ENCODE measurements around the gene RNASEL. TPM values are rescaled to one million over a fixed set of nuclear protein-coding genes. Genes with fewer than 3 reads are reported as not detected.

The RNASEL gene
- total and polyA plus RNA-seq, 3 experiments from 2014 or later, result 5.3 to 8.7 (median 5.6) TPM

- H3K36me3 ChIP-seq (ENCODE audit: insufficient read depth, low read length), result no peaks in the 10 kb centered on the region
- H3K9me3 ChIP-seq (ENCODE audit: low read length), result no peaks in the 10 kb centered on the region
- peaks cover 65 to 68% of the 10 kb centered on the region in 2 donors for H3K27me3 Mint-ChIP-seq
- H3K4me1 Mint-ChIP-seq, result peaks cover 16 to 19% (median 16%) of the 10 kb centered on the region in 3 donors
- H3K27me3 ChIP-seq (ENCODE audit: insufficient read depth, low read length, poor library complexity, severe bottlenecking), result peaks cover 6% of the 10 kb centered on the region
- H3K27ac ChIP-seq (ENCODE audit: low read depth, low read length), result no peak overlapping the region
- no peaks in the 10 kb centered on the region for H3K36me3 Mint-ChIP-seq
- POLR2A ChIA-PET, result no interaction called here
- no peak overlapping the region for H3K27ac Mint-ChIP-seq
- H3K4me1 ChIP-seq (ENCODE audit: insufficient read depth, low read length), result peaks cover 17% of the 10 kb centered on the region
- CTCF ChIA-PET, result interaction anchor here (2.3 to 3.7 kb wide), 2 partner anchors 10 to 171 kb away, joined by 5 to 12 read pairs; no protein-coding TSS in a partner anchor
- no peak for DNase-seq
- H3K4me3 ChIP-seq (ENCODE audit: low read length), result no peak overlapping the region
- no peaks in the 10 kb centered on the region for H3K9me3 Mint-ChIP-seq
- H3K4me3 Mint-ChIP-seq, result no peak overlapping the region
Observed at GRCh38 chr1:182610606-182611194, 21.6 kb upstream of the RNASEL start.

DNA sequence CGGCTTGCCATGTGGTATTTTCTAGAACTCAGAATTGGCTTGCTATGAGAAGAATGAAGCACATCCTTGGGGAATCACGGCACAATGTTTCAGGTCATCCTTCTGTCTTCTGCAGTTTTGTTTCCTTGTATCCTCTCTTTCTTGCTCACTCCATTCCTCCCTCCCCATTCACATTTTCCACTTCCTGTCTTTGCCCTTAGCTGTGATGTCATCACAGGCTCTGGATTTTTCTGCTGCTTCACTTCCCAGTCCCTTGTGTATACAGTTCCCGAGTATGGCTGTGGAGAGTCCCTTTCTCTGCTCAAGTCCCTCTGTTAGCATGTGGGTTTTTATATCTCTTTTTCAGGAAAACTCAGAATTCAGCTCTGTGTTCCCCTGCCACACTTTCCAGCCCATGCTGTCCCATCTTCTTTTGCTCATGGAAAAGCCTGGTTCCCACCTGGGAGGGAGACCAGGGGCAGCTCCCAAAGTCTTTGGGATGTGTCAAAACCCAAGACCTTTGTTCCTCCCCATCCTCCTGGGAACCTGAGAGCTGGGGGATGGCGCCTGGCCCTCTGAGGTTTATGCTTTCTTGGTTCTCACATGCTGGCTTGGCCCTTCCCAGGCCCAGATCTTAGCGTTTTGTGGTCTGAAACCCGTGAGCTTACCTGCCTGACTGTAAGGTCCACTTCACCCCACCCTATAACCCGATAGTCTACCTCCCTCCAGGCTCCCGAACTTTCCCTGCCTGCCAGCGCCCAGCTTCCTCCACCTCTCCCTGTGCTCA lies 20.0 kb upstream of the RNASEL start:
- H3K36me3 Mint-ChIP-seq, result no peaks in the 10 kb centered on the region
- no peak overlapping the region for H3K4me3 Mint-ChIP-seq
- H3K27ac Mint-ChIP-seq, result peak overlapping the region in 2 of 8 donors; percentile 4 to 64
- no peaks in the 10 kb centered on the region for H3K9me3 Mint-ChIP-seq
- H3K4me1 Mint-ChIP-seq, result peaks cover 8 to 12% (median 11%) of the 10 kb centered on the region in 3 donors
- ChIA-PET POLR2A (no interaction called here), CTCF (interaction anchor here (1.2 to 1.9 kb wide), 3 partner anchors 10 to 173 kb away, joined by 3 to 7 read pairs (median 4); no protein-coding TSS in a partner anchor)
- DNase-seq, result no peak
- no peak overlapping the region for H3K4me3 ChIP-seq (ENCODE audit: low read length)
- no peak overlapping the region for H3K27ac ChIP-seq (ENCODE audit: low read depth, low read length)
- peaks cover 59 to 66% of the 10 kb centered on the region in 2 donors for H3K27me3 Mint-ChIP-seq
- H3K27me3 ChIP-seq (ENCODE audit: insufficient read depth, low read length, poor library complexity, severe bottlenecking), result peaks cover 4% of the 10 kb centered on the region
- H3K9me3 ChIP-seq (ENCODE audit: low read length), result no peaks in the 10 kb centered on the region
- no peaks in the 10 kb centered on the region for H3K36me3 ChIP-seq (ENCODE audit: insufficient read depth, low read length)
- H3K4me1 ChIP-seq (ENCODE audit: insufficient read depth, low read length), result peaks cover 12% of the 10 kb centered on the region

- H3K4me1 ChIP-seq (ENCODE audit: insufficient read depth, low read length), result peaks cover 17% of the 10 kb centered on the region
- H3K27me3 Mint-ChIP-seq, result peaks cover 52 to 58% of the 10 kb centered on the region in 2 donors
- H3K36me3 Mint-ChIP-seq, result no peaks in the 10 kb centered on the region
- H3K4me3 Mint-ChIP-seq, result no peak overlapping the region
- no peaks in the 10 kb centered on the region for H3K27me3 ChIP-seq (ENCODE audit: insufficient read depth, low read length, poor library complexity, severe bottlenecking)
- peaks cover 4 to 17% (median 14%) of the 10 kb centered on the region in 3 donors for H3K4me1 Mint-ChIP-seq
- H3K27ac ChIP-seq (ENCODE audit: low read depth, low read length), result no peak overlapping the region
- no peaks in the 10 kb centered on the region for H3K36me3 ChIP-seq (ENCODE audit: insufficient read depth, low read length)
- H3K27ac Mint-ChIP-seq, result no peak overlapping the region
- no peaks in the 10 kb centered on the region for H3K9me3 ChIP-seq (ENCODE audit: low read length)
- no peak overlapping the region for H3K4me3 ChIP-seq (ENCODE audit: low read length)
- ChIA-PET CTCF (interaction anchor here (1.5 to 1.9 kb wide), 2 partner anchors 10 to 174 kb away, joined by 3 to 7 read pairs; no protein-coding TSS in a partner anchor), POLR2A (no interaction called here)
- no peaks in the 10 kb centered on the region for H3K9me3 Mint-ChIP-seq
- no peak for DNase-seq
Observed at GRCh38 chr1:182608236-182608635, 19.2 kb upstream of the RNASEL start.

DNA sequence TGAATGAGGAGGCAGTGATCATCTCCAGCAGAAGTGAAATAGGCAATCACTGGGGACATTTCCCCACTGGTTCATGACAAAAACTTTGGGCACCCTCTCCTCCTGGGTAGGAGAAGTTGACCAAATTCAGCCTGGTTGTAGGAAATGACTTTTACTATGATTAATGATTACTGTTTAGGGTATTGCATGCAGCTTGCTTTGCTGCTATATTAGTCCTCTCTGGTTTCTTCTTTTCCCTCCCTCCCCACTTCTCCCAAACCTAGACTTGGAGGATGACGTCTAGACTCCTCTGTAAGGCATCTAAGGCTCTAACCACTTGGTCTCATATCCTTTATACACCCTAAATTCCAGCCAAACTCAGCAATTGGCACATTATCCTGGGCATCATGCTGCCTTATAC lies 18.5 kb upstream of the RNASEL start:
- H3K4me3 ChIP-seq (ENCODE audit: low read length), result no peak overlapping the region
- H3K27me3 ChIP-seq (ENCODE audit: insufficient read depth, low read length, poor library complexity, severe bottlenecking), result no peaks in the 10 kb centered on the region
- H3K27ac ChIP-seq (ENCODE audit: low read depth, low read length), result no peak overlapping the region
- DNase-seq, result no peak
- Mint-ChIP-seq H3K36me3 (no peaks in the 10 kb centered on the region), H3K4me1 (peaks cover 4 to 20% (median 17%) of the 10 kb centered on the region in 3 donors), H3K27ac (no peak overlapping the region), H3K4me3 (no peak overlapping the region), H3K27me3 (peaks cover 47 to 51% of the 10 kb centered on the region in 2 donors), H3K9me3 (no peaks in the 10 kb centered on the region)
- H3K9me3 ChIP-seq (ENCODE audit: low read length), result no peaks in the 10 kb centered on the region
- ChIA-PET POLR2A (no interaction called here), CTCF (interaction anchor here (1.4 to 2.5 kb wide), 5 partner anchors 8 to 179 kb away, joined by 4 to 14 read pairs (median 7); no protein-coding TSS in a partner anchor)
- H3K36me3 ChIP-seq (ENCODE audit: insufficient read depth, low read length), result no peaks in the 10 kb centered on the region
- H3K4me1 ChIP-seq (ENCODE audit: insufficient read depth, low read length), result peaks cover 21% of the 10 kb centered on the region

GRCh38 chr1:182604175-182605164 lies 15.4 kb upstream of the RNASEL start, which contains the start of gene RGS16:
TSS of gene RGS16 (minus strand) at chr1:182604389. CDS start at chr1:182604259, 130 bp downstream.
- Histone ChIP-seq H3K4me1 (ENCODE audit: insufficient read depth, low read length) (peaks cover 26% of the 10 kb centered on the region), H3K27ac (ENCODE audit: low read depth, low read length) (no peak within 1 kb of the TSS), H3K36me3 (ENCODE audit: insufficient read depth, low read length) (no peaks in the 10 kb centered on the region), H3K4me3 (ENCODE audit: low read length) (peak within 1 kb of the TSS; percentile 35), H3K27me3 (ENCODE audit: insufficient read depth, low read length, poor library complexity, severe bottlenecking) (no peaks in the 10 kb centered on the region), H3K9me3 (ENCODE audit: low read length) (no peaks in the 10 kb centered on the region)
- Mint-ChIP-seq H3K9me3 (no peaks in the 10 kb centered on the region), H3K4me3 (peak within 1 kb of the TSS in 6 of 7 donors; percentile 75 to 90 (median 80)), H3K27me3 (peaks cover 26 to 28% of the 10 kb centered on the region in 2 donors), H3K4me1 (peaks cover 4 to 20% (median 17%) of the 10 kb centered on the region in 3 donors), H3K36me3 (peaks cover 0 to 1% (median 0%) of the 10 kb centered on the region in 3 donors), H3K27ac (peak within 1 kb of the TSS in 5 of 8 donors; percentile 8 to 95 (median 89))
- ChIA-PET CTCF (interaction anchor here (1.0 to 10.3 kb wide), 8 partner anchors 8 to 192 kb away, joined by 3 to 306 read pairs (median 5); partner anchors contain the start of gene NPL), POLR2A (interaction anchor here (0.6 to 1.9 kb wide), 3 partner anchors 11 to 327 kb away, joined by 3 to 8 read pairs (median 6); no protein-coding TSS in a partner anchor)
- DNase-seq, result peak; percentile 73 to 90 (median 84)

GRCh38 chr1:182603646-182604174 lies 14.7 kb upstream of the RNASEL start:
- ChIA-PET CTCF (interaction anchor here (1.0 to 10.3 kb wide), 7 partner anchors 9 to 193 kb away, joined by 3 to 306 read pairs (median 4); partner anchors contain the start of gene NPL), POLR2A (interaction anchor here (1.1 to 1.9 kb wide), 2 partner anchors 13 to 179 kb away, joined by 4 to 6 read pairs; no protein-coding TSS in a partner anchor)
- H3K9me3 ChIP-seq (ENCODE audit: low read length), result no peaks in the 10 kb centered on the region
- no peaks in the 10 kb centered on the region for H3K36me3 ChIP-seq (ENCODE audit: insufficient read depth, low read length)
- peaks cover 4 to 20% (median 17%) of the 10 kb centered on the region in 3 donors for H3K4me1 Mint-ChIP-seq
- peaks cover 26% of the 10 kb centered on the region for H3K4me1 ChIP-seq (ENCODE audit: insufficient read depth, low read length)
- peaks cover 0 to 1% (median 0%) of the 10 kb centered on the region in 3 donors for H3K36me3 Mint-ChIP-seq
- H3K4me3 ChIP-seq (ENCODE audit: low read length), result peak overlapping the region; percentile 35
- DNase-seq, result no peak
- no peak overlapping the region for H3K27ac ChIP-seq (ENCODE audit: low read depth, low read length)
- no peaks in the 10 kb centered on the region for H3K9me3 Mint-ChIP-seq
- H3K27ac Mint-ChIP-seq, result peak overlapping the region in 4 of 8 donors; percentile 42 to 95 (median 86)
- peaks cover 18 to 22% of the 10 kb centered on the region in 2 donors for H3K27me3 Mint-ChIP-seq
- peak overlapping the region in 6 of 7 donors; percentile 75 to 90 (median 80) for H3K4me3 Mint-ChIP-seq
- no peaks in the 10 kb centered on the region for H3K27me3 ChIP-seq (ENCODE audit: insufficient read depth, low read length, poor library complexity, severe bottlenecking)
